PFSK-1 (cell line): ENCODE measurements around the gene PXDN.

ENCODE experiments used
- FOXP2 ChIP-seq: optimal IDR thresholded peaks from 2 replicates; pipeline ENCODE3; 2011; ENCODE audit warnings: borderline replicate concordance, control low read depth, inconsistent platforms; ENCODE audit not compliant: insufficient read depth; ENCODE audit errors: extremely low read length, extremely low read depth
- POLR2AphosphoS5 ChIP-seq: IDR thresholded peaks from 2 replicates; pipeline ENCODE4 v1.6.1; 2012; ENCODE audit warnings: low read depth, mild to moderate bottlenecking, control low read depth, low read length, moderate library complexity
- SIN3A ChIP-seq: IDR thresholded peaks from 2 replicates; pipeline ENCODE4 v1.6.1; 2012; ENCODE audit warnings: mild to moderate bottlenecking, low read length, moderate library complexity, borderline replicate concordance; ENCODE audit not compliant: insufficient read depth
- TAF1 ChIP-seq: IDR thresholded peaks from 2 replicates; pipeline ENCODE4 v1.6.1; 2012; ENCODE audit warnings: low read length, control low read depth, borderline replicate concordance; ENCODE audit not compliant: insufficient read depth
- TF ChIP-seq, protein P1 (sequence below), 2 experiments: IDR thresholded peaks; 2 replicates each; pipeline versions ENCODE4 v1.6.1 to v1.8.0; 2011 to 2012; ENCODE audit warnings: low read depth in 2 of 2, low read length in 2 of 2, control low read depth in 1 of 2, inconsistent platforms in 1 of 2, mild to moderate bottlenecking in 1 of 2, moderate library complexity in 1 of 2; ENCODE audit not compliant: insufficient read depth in 1 of 2

PXDN gene

DNA sequence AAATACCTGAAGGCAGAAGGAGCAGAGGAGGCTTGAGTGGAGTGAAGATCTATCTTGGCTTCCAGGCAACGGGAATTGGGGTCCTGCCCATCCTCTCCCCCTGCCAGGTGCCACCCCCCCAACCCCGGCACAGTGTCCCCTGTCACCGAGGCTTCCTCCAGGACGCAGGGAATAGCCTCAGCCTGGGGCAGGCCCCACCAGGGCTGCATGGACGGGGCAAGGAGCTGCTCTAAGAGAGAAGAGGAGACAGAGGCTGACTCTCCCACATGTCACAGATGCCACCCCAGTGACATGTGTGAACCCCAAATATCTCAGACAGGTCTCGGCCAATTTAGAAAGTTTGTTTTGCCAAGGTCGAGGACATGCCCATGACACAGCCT lies 42.1 kb downstream of the PXDN start:
- TF ChIP-seq FOXP2 (no peak), POLR2AphosphoS5 (no peak)

DNA sequence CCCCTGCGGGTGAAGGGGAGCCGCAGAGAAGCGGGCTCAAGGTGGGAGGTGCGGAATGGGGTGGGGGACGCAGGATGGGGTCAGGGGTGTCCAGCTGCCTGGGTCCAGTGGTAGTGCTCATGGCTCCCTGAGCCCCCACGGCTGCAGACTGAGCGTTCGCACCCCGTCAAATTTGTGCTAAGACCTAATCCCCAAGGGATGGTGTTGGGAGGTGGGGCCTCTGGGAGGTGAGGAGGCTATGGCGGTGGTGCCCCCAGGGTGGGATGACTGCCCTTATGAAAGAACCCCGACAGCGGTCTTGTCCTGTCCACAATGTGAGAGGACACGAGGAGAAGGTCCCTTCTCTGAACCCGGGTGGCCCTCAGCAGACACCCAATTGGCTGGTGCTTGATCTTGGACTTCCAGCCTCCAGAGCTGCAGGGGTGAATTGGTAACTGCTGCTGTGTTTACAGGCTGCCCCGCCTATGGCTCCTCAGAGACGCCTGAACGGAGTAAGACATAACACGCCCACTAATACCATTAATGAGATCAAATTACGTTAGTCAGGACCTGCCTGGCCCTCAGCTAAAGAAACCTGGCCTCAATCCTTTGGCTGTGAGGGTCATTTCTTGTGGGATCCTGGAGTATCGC lies 42.6 kb downstream of the PXDN start:
- TF ChIP-seq POLR2AphosphoS5 = peak; percentile 32; the same call in 1 of the 2 replicates
- TF ChIP-seq TAF1 = no peak
- no peak for TF ChIP-seq FOXP2
- peak; percentile 37; the same call in 1 of the 2 replicates for TF ChIP-seq SIN3A

DNA sequence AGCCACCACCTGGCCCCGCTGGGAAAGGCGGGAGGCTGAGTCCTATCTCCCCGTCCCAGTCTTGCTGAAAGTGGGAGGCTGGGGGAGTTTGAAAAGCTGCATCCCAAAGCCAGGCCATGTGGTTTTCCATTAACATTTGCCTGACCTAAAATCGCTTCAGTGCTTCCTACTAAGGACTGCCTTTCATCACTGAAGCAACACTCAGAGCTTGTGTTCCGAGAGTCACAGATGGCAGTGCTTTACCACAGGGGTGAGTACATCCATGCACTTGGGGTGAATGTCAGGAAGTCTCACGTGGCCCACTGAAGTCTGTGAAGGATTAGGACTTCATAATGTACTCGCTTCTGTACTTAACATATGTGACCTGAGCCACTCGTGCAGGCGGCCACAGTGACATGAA lies 43.3 kb downstream of the PXDN start:
- no peak for TF ChIP-seq FOXP2
- no peak for TF ChIP-seq TAF1
- TF ChIP-seq SIN3A = no peak
- TF ChIP-seq, protein P1, sequence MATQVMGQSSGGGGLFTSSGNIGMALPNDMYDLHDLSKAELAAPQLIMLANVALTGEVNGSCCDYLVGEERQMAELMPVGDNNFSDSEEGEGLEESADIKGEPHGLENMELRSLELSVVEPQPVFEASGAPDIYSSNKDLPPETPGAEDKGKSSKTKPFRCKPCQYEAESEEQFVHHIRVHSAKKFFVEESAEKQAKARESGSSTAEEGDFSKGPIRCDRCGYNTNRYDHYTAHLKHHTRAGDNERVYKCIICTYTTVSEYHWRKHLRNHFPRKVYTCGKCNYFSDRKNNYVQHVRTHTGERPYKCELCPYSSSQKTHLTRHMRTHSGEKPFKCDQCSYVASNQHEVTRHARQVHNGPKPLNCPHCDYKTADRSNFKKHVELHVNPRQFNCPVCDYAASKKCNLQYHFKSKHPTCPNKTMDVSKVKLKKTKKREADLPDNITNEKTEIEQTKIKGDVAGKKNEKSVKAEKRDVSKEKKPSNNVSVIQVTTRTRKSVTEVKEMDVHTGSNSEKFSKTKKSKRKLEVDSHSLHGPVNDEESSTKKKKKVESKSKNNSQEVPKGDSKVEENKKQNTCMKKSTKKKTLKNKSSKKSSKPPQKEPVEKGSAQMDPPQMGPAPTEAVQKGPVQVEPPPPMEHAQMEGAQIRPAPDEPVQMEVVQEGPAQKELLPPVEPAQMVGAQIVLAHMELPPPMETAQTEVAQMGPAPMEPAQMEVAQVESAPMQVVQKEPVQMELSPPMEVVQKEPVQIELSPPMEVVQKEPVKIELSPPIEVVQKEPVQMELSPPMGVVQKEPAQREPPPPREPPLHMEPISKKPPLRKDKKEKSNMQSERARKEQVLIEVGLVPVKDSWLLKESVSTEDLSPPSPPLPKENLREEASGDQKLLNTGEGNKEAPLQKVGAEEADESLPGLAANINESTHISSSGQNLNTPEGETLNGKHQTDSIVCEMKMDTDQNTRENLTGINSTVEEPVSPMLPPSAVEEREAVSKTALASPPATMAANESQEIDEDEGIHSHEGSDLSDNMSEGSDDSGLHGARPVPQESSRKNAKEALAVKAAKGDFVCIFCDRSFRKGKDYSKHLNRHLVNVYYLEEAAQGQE (IDR thresholded peaks at IDR 0.05; ENCODE audit: insufficient read depth in 1 of 2, low read depth in 2 of 2, low read length in 2 of 2) = no peak
- no peak; the same call in 1 of the 2 replicates for TF ChIP-seq POLR2AphosphoS5

DNA sequence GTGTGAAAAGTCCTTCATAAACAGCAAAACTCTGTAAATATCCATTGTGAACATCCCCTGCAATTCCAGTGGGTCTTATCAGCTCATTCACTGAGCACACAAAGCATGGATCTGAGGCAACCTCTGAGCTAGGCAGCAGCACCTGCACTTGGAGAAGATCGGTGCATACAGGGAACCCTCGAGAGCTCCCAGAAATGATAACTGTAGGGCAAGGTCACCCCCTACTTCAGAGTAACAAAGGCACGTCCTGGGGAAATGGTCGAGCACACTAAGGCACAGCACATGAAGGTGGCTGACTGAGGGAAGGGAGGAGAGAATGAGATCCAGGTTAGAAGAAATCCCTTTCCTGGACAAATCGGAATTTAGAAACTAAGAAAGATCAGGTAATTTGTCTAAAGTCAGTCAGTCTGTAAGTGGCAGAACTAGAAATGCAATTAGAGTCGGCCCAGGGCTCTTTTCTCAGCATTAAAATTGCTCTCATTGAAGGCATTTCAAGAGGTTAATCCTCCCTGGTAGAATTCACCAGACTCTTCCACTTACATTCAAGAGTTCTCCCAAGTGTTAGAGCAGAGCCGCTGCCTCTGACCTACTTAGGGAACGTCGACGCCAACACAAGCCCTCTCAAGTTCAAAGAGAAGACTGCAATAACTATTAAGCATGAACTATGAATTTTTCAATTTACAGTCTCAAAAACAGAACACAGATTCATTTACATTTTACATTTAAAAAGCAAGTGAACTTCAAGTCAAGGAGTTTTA lies 45.9 kb downstream of the PXDN start:
- TF ChIP-seq FOXP2 = no peak
- TF ChIP-seq POLR2AphosphoS5 = peak; percentile 65; the same call in 1 of the 2 replicates

DNA sequence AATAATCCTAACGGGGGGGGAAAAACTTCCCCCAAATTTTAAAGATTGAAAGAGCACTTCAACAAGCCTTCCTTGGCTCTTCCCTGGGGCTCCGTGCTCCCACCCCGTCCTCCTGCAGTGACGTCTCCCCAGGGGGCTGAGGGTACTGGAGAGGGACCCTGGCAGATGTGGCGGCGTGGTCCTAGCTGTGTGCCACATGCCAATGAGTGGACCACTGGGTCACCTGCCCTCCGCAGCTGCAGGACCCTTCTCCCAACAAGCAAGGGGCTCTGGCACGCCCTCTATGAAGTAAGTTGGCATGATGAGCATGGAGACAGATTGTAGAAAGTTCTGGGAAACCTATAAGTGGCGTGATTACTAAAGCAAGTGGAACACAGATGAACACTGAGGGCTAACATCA lies 46.7 kb downstream of the PXDN start:
- TF ChIP-seq POLR2AphosphoS5 (no peak), TAF1 (no peak), FOXP2 (no peak), SIN3A (no peak)
- TF ChIP-seq, protein P1 (IDR thresholded peaks at IDR 0.05; ENCODE audit: insufficient read depth in 1 of 2, low read depth in 2 of 2, low read length in 2 of 2) = no peak

DNA sequence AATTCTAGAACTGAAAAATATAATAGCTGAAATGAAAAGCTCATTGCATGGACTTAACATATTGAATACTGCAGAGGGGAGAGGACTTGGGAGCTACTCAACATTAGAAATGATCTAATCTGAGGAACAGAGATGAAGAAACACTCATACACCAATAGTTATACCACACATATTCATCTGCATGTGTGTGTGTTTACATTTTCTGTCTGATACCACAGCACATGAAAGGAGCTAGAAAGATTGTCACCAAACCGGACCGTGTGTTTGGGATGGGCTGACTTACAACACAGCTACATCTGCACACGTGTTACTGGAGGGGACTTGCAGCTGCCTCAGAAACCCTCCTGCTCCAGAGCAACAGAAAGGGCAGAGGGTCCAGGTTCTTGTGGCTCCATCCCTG lies 47.8 kb downstream of the PXDN start:
- 0 out of 2 replicates have a peak, but pooled peaks have one; percentile 74 for TF ChIP-seq POLR2AphosphoS5
- TF ChIP-seq, protein P1 (IDR thresholded peaks at IDR 0.05; ENCODE audit: insufficient read depth in 1 of 2, low read depth in 2 of 2, low read length in 2 of 2) = no peak
